ENCODE data around the gene PIKFYVE. TPM values are rescaled to one million over a fixed set of nuclear protein-coding genes. Genes with fewer than 3 reads are reported as not detected.

PIKFYVE gene
- total RNA-seq, 1 donor from 2014 or later: 46.8 TPM

GRCh38 chr2:208406474-208407451 lies 140.7 kb downstream of the PIKFYVE start, which contains the start of gene PTH2R:
Gene PTH2R (plus strand): TSS chr2:208406792. CDS start chr2:208407044, 252 bp downstream.
- Mint-ChIP-seq H3K36me3 (ENCODE audit: unreplicated experiment) (no peaks in the 10 kb centered on the region), H3K27ac (ENCODE audit: unreplicated experiment) (no peak within 1 kb of the TSS), H3K4me1 (ENCODE audit: low read depth, unreplicated experiment) (peaks cover 3% of the 10 kb centered on the region), H3K9me3 (ENCODE audit: unreplicated experiment) (peaks cover 2% of the 10 kb centered on the region), H3K27me3 (ENCODE audit: unreplicated experiment) (peaks cover 3% of the 10 kb centered on the region), H3K4me3 (ENCODE audit: unreplicated experiment) (peak within 1 kb of the TSS; percentile 84)
- no peak for TF ChIP-seq CTCF (IDR thresholded peaks at IDR 0.05; ENCODE audit: partially characterized antibody, unreplicated experiment)
- peak; percentile 52 for DNase-seq

GRCh38 chr2:208407667-208408066 lies 141.6 kb downstream of the PIKFYVE start:
- no peaks in the 10 kb centered on the region for H3K36me3 Mint-ChIP-seq (ENCODE audit: unreplicated experiment)
- TF ChIP-seq CTCF (IDR thresholded peaks at IDR 0.05; ENCODE audit: partially characterized antibody, unreplicated experiment): no peak
- H3K27ac Mint-ChIP-seq (ENCODE audit: unreplicated experiment): no peak overlapping the region
- peaks cover 2% of the 10 kb centered on the region for H3K9me3 Mint-ChIP-seq (ENCODE audit: unreplicated experiment)
- H3K27me3 Mint-ChIP-seq (ENCODE audit: unreplicated experiment): peaks cover 3% of the 10 kb centered on the region
- peak overlapping the region; percentile 79 for H3K4me3 Mint-ChIP-seq (ENCODE audit: unreplicated experiment)
- DNase-seq: no peak
- H3K4me1 Mint-ChIP-seq (ENCODE audit: low read depth, unreplicated experiment): peaks cover 3% of the 10 kb centered on the region

Other genes with a start within 250 kb of the PIKFYVE start
- gene PLEKHM3, start 240.7 kb upstream of the PIKFYVE start, total RNA-seq (ENCODE audit: unreplicated experiment): 19.5 TPM
- gene CRYGD, start 141.7 kb upstream of the PIKFYVE start, total RNA-seq (ENCODE audit: unreplicated experiment): 0.76 TPM
- gene CRYGC, start 136.4 kb upstream of the PIKFYVE start, total RNA-seq (ENCODE audit: unreplicated experiment): not detected
- not detected for gene CRYGB, start 120.1 kb upstream of the PIKFYVE start, total RNA-seq (ENCODE audit: unreplicated experiment)
- gene CRYGA, start 102.7 kb upstream of the PIKFYVE start, total RNA-seq (ENCODE audit: unreplicated experiment): not detected
- not detected for gene C2orf80, start 76.2 kb upstream of the PIKFYVE start, total RNA-seq (ENCODE audit: unreplicated experiment)
- 308 TPM for gene IDH1, start 11.2 kb upstream of the PIKFYVE start, total RNA-seq (ENCODE audit: unreplicated experiment)
- gene PTH2R, start 140.5 kb downstream of the PIKFYVE start, total RNA-seq (ENCODE audit: unreplicated experiment): not detected

Data from glutamatergic neuron (in vitro differentiated cells).